Adrenal gland (tissue), 12 donors: ENCODE measurements around the gene CCDC197. TPM values are rescaled to one million over a fixed set of nuclear protein-coding genes. Genes with fewer than 3 reads are reported as not detected.

ENCODE experiments used
- DNase-seq, 7 donors: peaks; one replicate each; pipeline ENCODE4 v3.0.0-alpha.2; 2019 to 2020
- H3K27ac ChIP-seq, 5 donors: fragments of 200-600 bp; sonication (generic) in 4 of 5; 1 replicate in 3 of 5; 2 replicates in 2 of 5; pipeline versions ENCODE4 v1.5.1 to v1.8.0; 2016 to 2020; ENCODE audit warnings: mild to moderate bottlenecking in 1 of 5
- H3K27me3 ChIP-seq: fragments of 200-600 bp; 2 replicates; pipeline ENCODE4 v1.8.0; 2021
- H3K36me3 ChIP-seq, 2 donors: fragments of 200-600 bp; replicated peaks in 1 of 2; 1 replicate in 1 of 2; 2 replicates in 1 of 2; pipeline versions ENCODE4 v1.5.1 to v1.8.0; 2018 to 2022
- H3K4me1 ChIP-seq, 2 donors: fragments of 200-600 bp; replicated peaks in 1 of 2; 1 replicate in 1 of 2; 2 replicates in 1 of 2; pipeline versions ENCODE4 v1.5.1 to v1.8.0; 2018 to 2021
- H3K4me3 ChIP-seq, 4 donors: fragments of 200-600 bp; sonication (generic) in 3 of 4; one replicate each; pipeline ENCODE4 v1.5.1; 2016 to 2018
- H3K9me3 ChIP-seq, 3 donors: fragments of 200-600 bp; sonication (generic) in 1 of 3; replicated peaks in 1 of 3; 1 replicate in 2 of 3; 2 replicates in 1 of 3; pipeline versions ENCODE4 v1.5.1 to v1.8.0; 2016 to 2021
- CTCF ChIP-seq, 6 experiments: fragments of 450-650 bp in 4 of 6; fragments of 200-600 bp in 2 of 6; sonication (generic) in 1 of 6; IDR thresholded peaks; 1 replicate in 5 of 6; 2 replicates in 1 of 6; pipeline versions ENCODE4 v1.5.1 to v1.8.0; 2016 to 2021; ENCODE audit warnings: antibody characterized with exemption in 6 of 6, mild to moderate bottlenecking in 2 of 6, moderate library complexity in 1 of 6
- POLR2A ChIP-seq, 2 donors: fragments of 450-650 bp; IDR thresholded peaks; one replicate each; pipeline ENCODE4 v1.6.1; 2017; ENCODE audit warnings: antibody characterized with exemption in 2 of 2, mild to moderate bottlenecking in 2 of 2, moderate library complexity in 1 of 2
- WGBS, 4 donors: extraction: QIAGEN DNeasy Blood & Tissue Kit in 2 of 4; methylation state at CpG; one replicate each; pipeline versions ENCODE4 v1.1.5 to v1.1.7; 2013 to 2017; 5-methylcytosine and 5-hydroxymethylcytosine counted together
- intact Hi-C, 2 donors: fragments of 100-400 bp; cut with DNase I; formaldehyde crosslinking; loops; one replicate each; pipeline versions ENCODE4 v1.14.1 to v1.15.0; 2022 to 2023
- polyA plus RNA-seq, 3 donors: library from polyadenylated mRNA; stranded (reverse); fragments of 200-250 nt in 2 of 3; fragments of 350-450 nt in 1 of 3; fragmentation: Illumina TruSeq in 1 of 3; extraction: RNeasy Lipid Tissue Mini Kit (QIAGEN cat#74804) in 1 of 3; gene quantifications; one replicate each; pipeline ENCODE4 v1.2.3, GENCODE V29; 2013 to 2014
- total RNA-seq, 9 donors: library from RNA; depleted of rRNA in 4 of 9; stranded (reverse); fragments of >200 nt in 4 of 9; fragments of 120-200 nt in 1 of 9; fragmentation: NEBNext Ultra II Directional in 1 of 9; extraction: Animal tissue kit (Norgen Biotek cat#: 25700) in 1 of 9; gene quantifications; one replicate each; pipeline versions ENCODE4 v1.1.0 to v1.2.4, GENCODE V29; 2013 to 2023
- donor health status: healthy with polysubstance abuse.
- donor health status: Bipolar disorder and iron deficiency.
- donor health status: DM: yes; HTN: yes; CAD: no.
- donor health status: DM: no; HTN: no; CAD: no.
- donor health status: DM: no; HTN: no; CAD: no.
- donor health status: DM: yes; HTN: yes; CAD: no.

CCDC197 gene
- total and polyA plus RNA-seq, 12 donors, result not detected

DNA sequence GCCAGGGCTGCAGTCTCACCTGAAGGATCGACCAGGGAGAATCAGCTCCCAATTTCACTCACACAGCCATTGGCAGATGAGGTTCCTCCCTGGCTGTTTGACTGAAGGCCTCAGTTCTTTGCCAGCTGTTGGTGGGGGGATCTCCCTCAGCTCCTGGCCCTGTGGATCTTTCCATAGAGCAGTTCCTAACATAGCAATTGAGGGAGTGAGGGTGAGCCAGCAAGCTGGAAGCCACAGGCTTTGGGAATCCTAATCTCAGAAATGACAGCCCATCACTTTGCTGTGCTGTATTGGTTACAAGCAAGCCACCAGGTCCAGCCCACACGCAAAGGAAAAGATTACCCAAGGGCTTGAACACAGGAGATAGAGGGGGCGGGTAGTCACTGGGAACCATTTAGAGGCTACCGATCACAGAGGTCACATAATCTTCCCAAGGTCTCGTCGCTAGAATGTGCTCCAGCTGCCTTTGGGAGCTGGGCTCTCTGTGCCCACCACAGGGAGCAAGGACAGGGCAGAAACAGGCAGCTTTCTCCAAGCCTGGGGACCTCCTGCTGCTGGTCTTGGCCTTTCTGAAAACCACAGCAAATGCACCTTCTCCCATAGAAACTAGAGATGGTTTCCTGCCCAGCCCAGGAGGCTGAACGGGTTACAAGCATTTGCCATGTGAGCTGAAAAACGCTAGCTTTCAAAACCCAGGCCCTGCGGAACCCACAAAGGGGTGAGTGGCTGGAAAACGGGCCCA is 24.5 kb downstream of the CCDC197 start:
- no peak overlapping the region for H3K27ac ChIP-seq
- WGBS, 4 donors, result 62 to 75% (median 71%) methylated on average over 10 of the region's 10 CpGs
- intact Hi-C loops, result no loop called here

DNA sequence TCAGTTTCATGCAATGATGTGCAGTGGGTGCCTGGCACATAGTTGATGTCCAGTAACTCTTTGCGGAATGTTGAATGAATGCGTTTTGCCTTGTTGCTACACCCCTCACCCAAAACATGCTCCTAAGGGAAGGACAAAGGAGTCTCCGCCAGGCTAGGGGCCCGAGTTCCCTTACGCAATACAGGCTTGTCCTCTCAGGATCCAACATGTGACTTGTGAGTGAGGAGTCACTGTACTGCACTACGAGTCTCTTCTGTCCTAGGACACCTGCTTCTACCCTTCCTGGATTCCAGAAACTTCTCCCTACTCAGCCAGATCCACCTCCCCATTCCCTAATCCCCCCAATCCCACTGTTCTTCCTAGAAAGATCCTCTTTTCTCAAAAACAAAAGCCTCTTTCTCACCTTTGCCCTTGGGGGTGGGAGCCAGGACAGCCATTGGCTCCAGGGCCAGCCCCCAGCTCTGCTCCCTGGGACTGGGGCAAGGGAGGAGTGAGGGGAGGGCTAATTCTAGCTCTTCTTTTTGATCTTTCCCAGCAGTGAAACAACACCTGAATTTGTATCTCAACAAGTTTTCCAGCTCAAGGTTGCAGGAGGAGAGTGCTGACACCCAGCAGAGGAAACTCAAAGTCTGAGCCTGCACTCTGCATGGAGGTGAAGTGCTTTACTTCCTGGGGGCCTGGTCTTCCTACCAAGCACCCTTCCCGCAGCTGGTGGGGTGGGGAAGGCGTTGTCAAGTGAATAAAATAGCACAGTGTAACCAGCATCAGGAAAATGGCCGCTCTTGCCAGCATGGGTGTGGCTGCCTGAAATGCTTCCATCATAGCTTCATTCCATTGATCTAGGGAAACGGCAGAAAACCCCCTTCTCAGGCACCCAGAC is 25.7 kb downstream of the CCDC197 start:
- TF ChIP-seq POLR2A (IDR thresholded peaks at IDR 0.05) (no peak), CTCF (IDR thresholded peaks at IDR 0.05) (no peak)
- Histone ChIP-seq H3K4me3 (no peak overlapping the region), H3K36me3 (no peaks in the 10 kb centered on the region), H3K27me3 (no peaks in the 10 kb centered on the region), H3K4me1 (peaks cover 0 to 12% of the 10 kb centered on the region in 2 donors), H3K9me3 (no peaks in the 10 kb centered on the region), H3K27ac (no peak overlapping the region)
- no peak for DNase-seq
- WGBS, 4 donors, result 74 to 78% (median 75%) methylated on average over 10 of the region's 10 CpGs
- intact Hi-C loops, result no loop called here

More for the DNA sequence above, 24.5 kb downstream of the CCDC197 start:
- no peaks in the 10 kb centered on the region for H3K27me3 ChIP-seq
- TF ChIP-seq CTCF (IDR thresholded peaks at IDR 0.05), result no peak
- TF ChIP-seq POLR2A (IDR thresholded peaks at IDR 0.05), result no peak
- peaks cover 0 to 1% of the 10 kb centered on the region in 2 donors for H3K4me1 ChIP-seq
- H3K36me3 ChIP-seq, result no peaks in the 10 kb centered on the region
- H3K4me3 ChIP-seq, result no peak overlapping the region
- no peaks in the 10 kb centered on the region for H3K9me3 ChIP-seq
- no peak for DNase-seq

GRCh38 chr14:94024549-94024948 is 27.4 kb downstream of the CCDC197 start:
- DNase-seq, result no peak
- no peaks in the 10 kb centered on the region for H3K36me3 ChIP-seq
- no peak overlapping the region for H3K4me3 ChIP-seq
- intact Hi-C loops, result no loop called here
- H3K27me3 ChIP-seq, result no peaks in the 10 kb centered on the region
- no peaks in the 10 kb centered on the region for H3K9me3 ChIP-seq
- peaks cover 0 to 12% of the 10 kb centered on the region in 2 donors for H3K4me1 ChIP-seq
- no peak overlapping the region for H3K27ac ChIP-seq
- 88 to 94% (median 92%) methylated on average over 2 of the region's 2 CpGs for WGBS, 4 donors
- TF ChIP-seq CTCF (IDR thresholded peaks at IDR 0.05) (no peak), POLR2A (IDR thresholded peaks at IDR 0.05) (no peak)

DNA sequence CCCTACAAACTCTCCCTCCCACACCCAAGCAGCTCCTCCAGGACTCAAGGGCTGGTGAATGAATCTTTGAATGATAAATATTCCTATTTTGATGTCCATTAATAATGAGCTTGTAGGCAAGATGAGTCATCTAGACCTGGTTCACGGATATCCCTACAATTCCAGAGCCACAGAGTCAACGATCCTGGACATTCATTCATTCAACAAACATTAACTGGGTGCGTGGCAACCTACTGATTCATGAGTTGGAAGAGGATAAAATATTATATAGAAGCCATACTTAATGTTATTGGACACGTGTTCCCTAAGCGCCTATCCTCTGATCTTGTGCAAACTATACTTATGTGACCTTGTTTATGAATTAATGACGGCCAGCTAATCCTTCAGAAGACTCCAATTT is 28.6 kb downstream of the CCDC197 start:
- Histone ChIP-seq H3K27ac (no peak overlapping the region), H3K4me1 (peaks cover 0 to 12% of the 10 kb centered on the region in 2 donors), H3K27me3 (no peaks in the 10 kb centered on the region), H3K4me3 (peak overlapping the region in 1 of 4 donors; percentile 62), H3K36me3 (no peaks in the 10 kb centered on the region), H3K9me3 (no peaks in the 10 kb centered on the region)
- DNase-seq, result no peak
- intact Hi-C loops, result no loop called here
- 41 to 53% (median 45%) methylated on average over 6 of the region's 6 CpGs for WGBS, 4 donors
- no peak for TF ChIP-seq CTCF (IDR thresholded peaks at IDR 0.05)
- TF ChIP-seq POLR2A (IDR thresholded peaks at IDR 0.05), result no peak
